ENCODE results near the gene GLIS2. TPM values are rescaled to one million over a fixed set of nuclear protein-coding genes. Genes with fewer than 3 reads are reported as not detected.

Gene GLIS2
- total and polyA plus RNA-seq, 10 of the 15 experiments (the other 5 are each of a cell fraction or from before 2014, with no cell fraction given) = 0.03 to 0.64 (median 0.18) TPM; not detected in 4

DNA sequence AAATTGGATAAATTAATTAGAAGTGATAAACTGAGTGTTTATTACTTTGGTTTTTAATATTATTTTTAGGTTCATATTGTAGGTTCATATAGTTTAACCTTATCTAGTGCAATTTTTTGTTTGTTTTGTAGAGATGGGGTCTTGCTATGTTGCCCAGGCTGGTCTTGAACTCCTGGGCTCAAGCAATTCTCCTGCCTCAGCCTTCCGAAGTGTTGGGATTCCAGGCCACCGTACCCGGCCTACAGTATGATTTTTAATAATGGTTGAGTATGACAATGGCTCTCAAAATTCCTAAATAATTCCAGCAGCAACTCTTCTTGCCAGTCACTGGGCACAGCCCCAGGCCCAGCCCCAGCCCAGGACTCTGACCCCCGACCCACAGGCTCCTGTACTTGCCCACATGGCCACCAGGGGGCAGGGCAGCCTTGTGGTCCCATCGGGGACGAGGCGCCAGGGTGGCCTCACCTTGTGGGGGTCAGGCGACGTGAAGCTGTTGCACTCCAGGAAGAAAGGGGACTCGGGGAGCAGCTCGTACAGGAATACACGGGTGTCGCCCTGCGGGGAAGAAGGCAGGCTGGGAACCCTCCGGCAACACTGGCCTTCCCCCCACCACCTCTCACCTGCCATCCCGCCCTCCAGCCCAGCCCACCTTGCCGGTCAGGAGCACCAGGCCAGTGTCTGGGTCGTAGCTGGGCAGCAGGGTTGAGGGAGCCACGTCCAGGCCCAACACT lies 43.1 kb downstream of the GLIS2 start (continued):
- no peak for TF ChIP-seq CHD1 (IDR thresholded peaks at IDR 0.05; ENCODE audit: low read depth, low read length)
- TF ChIP-seq POLR2AphosphoS2 (IDR thresholded peaks at IDR 0.05; ENCODE audit: low read depth, low read length) = no peak

DNA sequence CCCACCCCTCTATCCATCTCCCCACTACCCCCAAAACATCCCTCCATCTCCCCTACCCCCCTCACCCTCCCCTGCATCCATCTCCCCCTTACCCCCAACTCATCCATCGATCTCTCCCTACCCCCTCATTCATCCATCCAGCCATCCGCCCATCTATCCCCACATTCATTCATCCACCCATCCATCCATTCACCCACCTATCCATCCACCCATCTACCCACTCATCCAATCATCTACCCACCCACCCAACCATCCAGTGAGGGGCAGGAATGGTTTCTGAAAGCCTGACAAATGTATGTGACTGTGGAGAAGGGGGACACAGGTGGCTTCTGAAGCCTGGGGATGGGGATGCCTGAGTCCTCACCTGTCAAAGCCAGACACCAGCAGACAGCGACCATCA lies 44.0 kb downstream of the GLIS2 start:
- in situ Hi-C loops (cut with MboI) = loop anchor here (5.0 kb wide), 1 partner anchor 37 kb away; no protein-coding TSS in a partner anchor
- H3K27me3 ChIP-seq (replicated peaks in 1 of 2; ENCODE audit: control insufficient read depth in 2 of 2, insufficient read depth in 2 of 2, low read length in 1 of 2) = no peaks in the 10 kb centered on the region
- H3K4me2 ChIP-seq (ENCODE audit: control insufficient read depth, insufficient read depth) = no peak overlapping the region
- intact Hi-C loops (cut with micrococcal nuclease; ENCODE audit: unreplicated experiment) = loop anchor here (1.0 to 10.0 kb wide), 2 partner anchors 42 to 115 kb away; partner anchors contain the start of genes HMOX2 and NMRAL1
- no peak for FAIRE-seq
- DNase-seq (ENCODE audit: low read depth, low spot score) = no peak
- 56% methylated on average over 2 of the region's 3 CpGs for WGBS (ENCODE audit: insufficient coverage, insufficient replicate concordance, low lambda C conversion rate, missing lambda C conversion rate)
- H3K27ac ChIP-seq (ENCODE audit: control insufficient read depth, insufficient read depth) = no peak overlapping the region
- H3K9ac ChIP-seq (ENCODE audit: control insufficient read depth, insufficient read depth, low read length) = no peak overlapping the region
- no TSS peak for BruUV-seq (replicated peaks)
- no peaks in the 10 kb centered on the region for H3K4me1 ChIP-seq (ENCODE audit: control insufficient read depth, insufficient read depth, low read length)
- ChIA-PET POLR2A (interaction anchor here (0.6 kb wide), 1 partner anchor 1472 kb away, joined by 4 read pairs; no protein-coding TSS in a partner anchor), RAD21 (ENCODE audit: unreplicated experiment) (interaction anchor here (1.0 kb wide), 1 partner anchor 189 kb away, joined by 3 read pairs; no protein-coding TSS in a partner anchor), SMC1A (ENCODE audit: uncharacterized antibody, unreplicated experiment) (no interaction called here), CTCF (interaction anchor here (0.9 to 1.2 kb wide), 3 partner anchors 42 to 225 kb away, joined by 3 to 8 read pairs (median 3); no protein-coding TSS in a partner anchor)
- H3K36me3 ChIP-seq (ENCODE audit: control insufficient read depth in 2 of 2, insufficient read depth in 2 of 2, low read length in 1 of 2) = peaks cover 4 to 31% of the 10 kb centered on the region in 2 experiments; a peak in 3 of 4 replicates
- H3K9me3 ChIP-seq (replicated peaks; ENCODE audit: control insufficient read depth, insufficient read depth, low read length) = no peaks in the 10 kb centered on the region
- H3K4me3 ChIP-seq = no peak overlapping the region
- no peak overlapping the region for H2AFZ ChIP-seq (ENCODE audit: control insufficient read depth, low read depth, low read length)
- TF ChIP-seq GABPA (IDR thresholded peaks at IDR 0.05; ENCODE audit: low read depth) (no peak), MYC (IDR thresholded peaks at IDR 0.05; ENCODE audit: insufficient read depth, insufficient read length, insufficient replicate concordance, low read length, severe bottlenecking) (no peak), ZZZ3 (IDR thresholded peaks at IDR 0.05; ENCODE audit: control insufficient read depth, insufficient read length, low read depth) (no peak), KLF5 (IDR thresholded peaks at IDR 0.05; ENCODE audit: partially characterized antibody) (no peak), RFX5 (IDR thresholded peaks at IDR 0.05; ENCODE audit: low read depth, low read length) (no peak), HCFC1 (IDR thresholded peaks at IDR 0.05; ENCODE audit: low read length) (no peak), ZNF622 (IDR thresholded peaks at IDR 0.05) (no peak), HDAC6 (IDR thresholded peaks at IDR 0.05; ENCODE audit: unreplicated experiment) (no peak), KAT2A (conservative IDR thresholded peaks at IDR 0.05; ENCODE audit: control insufficient read depth, low read depth, low read length) (no peak), TAF1 (IDR thresholded peaks at IDR 0.05; ENCODE audit: borderline replicate concordance, low read depth, low read length) (no peak), CHD2 (IDR thresholded peaks at IDR 0.05; ENCODE audit: borderline replicate concordance, low read depth, low read length) (no peak), NFYB (IDR thresholded peaks at IDR 0.05; ENCODE audit: insufficient read depth, low read depth, low read length) (no peak), STAT3 (IDR thresholded peaks at IDR 0.05; ENCODE audit: low read depth, low read length) (no peak)
- TF ChIP-seq, protein P1, sequence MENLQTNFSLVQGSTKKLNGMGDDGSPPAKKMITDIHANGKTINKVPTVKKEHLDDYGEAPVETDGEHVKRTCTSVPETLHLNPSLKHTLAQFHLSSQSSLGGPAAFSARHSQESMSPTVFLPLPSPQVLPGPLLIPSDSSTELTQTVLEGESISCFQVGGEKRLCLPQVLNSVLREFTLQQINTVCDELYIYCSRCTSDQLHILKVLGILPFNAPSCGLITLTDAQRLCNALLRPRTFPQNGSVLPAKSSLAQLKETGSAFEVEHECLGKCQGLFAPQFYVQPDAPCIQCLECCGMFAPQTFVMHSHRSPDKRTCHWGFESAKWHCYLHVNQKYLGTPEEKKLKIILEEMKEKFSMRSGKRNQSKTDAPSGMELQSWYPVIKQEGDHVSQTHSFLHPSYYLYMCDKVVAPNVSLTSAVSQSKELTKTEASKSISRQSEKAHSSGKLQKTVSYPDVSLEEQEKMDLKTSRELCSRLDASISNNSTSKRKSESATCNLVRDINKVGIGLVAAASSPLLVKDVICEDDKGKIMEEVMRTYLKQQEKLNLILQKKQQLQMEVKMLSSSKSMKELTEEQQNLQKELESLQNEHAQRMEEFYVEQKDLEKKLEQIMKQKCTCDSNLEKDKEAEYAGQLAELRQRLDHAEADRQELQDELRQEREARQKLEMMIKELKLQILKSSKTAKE (IDR thresholded peaks at IDR 0.05; ENCODE audit: low read depth, poor library complexity, severe bottlenecking) = no peak
- H4K20me1 ChIP-seq (ENCODE audit: control insufficient read depth, insufficient read depth) = no peaks in the 10 kb centered on the region
- no peak for ATAC-seq
- H3K79me2 ChIP-seq (ENCODE audit: control insufficient read depth, insufficient read depth, low read length) = no peaks in the 10 kb centered on the region
